ENCODE data around the gene CDKN2C.
"Not testable (repeated sequence)": the region's sequence is repeated elsewhere in the genome, so short reads cannot be mapped to it uniquely, and the experiment has no call there.

The CDKN2C gene

DNA sequence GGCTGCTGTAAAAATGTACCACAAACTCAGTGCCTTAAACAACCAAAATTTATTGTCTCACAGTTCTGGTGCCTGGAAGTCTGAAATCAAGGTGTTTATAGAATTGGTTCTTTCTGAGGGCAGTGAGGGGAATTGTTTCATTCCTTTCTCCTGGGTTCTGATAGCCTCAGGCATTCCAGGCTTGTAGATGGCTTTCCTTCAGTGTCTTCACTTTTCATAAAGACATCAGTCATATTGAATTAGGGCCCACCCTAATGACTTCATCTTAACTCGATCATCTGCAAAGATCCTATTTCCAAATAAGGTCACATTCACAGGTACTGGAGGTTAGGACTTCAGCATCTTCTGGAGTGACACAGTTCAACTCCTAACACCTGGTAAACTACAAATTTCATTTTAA lies 15.0 kb downstream of the CDKN2C start:
- H3K9ac ChIP-seq (ENCODE audit: low read depth, low read length): no peak overlapping the region
- H3K36me3 ChIP-seq (ENCODE audit: control insufficient read depth, insufficient read depth, low read length): no peaks in the 10 kb centered on the region
- no peaks in the 10 kb centered on the region for H3K4me1 ChIP-seq (ENCODE audit: control insufficient read depth, insufficient read depth, low read length)
- H3K4me3 ChIP-seq (ENCODE audit: low read depth, low read length): no peak overlapping the region
- H3K27me3 ChIP-seq (ENCODE audit: control insufficient read depth, insufficient read depth, low read length): peaks cover 40% of the 10 kb centered on the region
- H3K9me3 ChIP-seq (ENCODE audit: control insufficient read depth, insufficient read depth, low read length): no peaks in the 10 kb centered on the region

DNA sequence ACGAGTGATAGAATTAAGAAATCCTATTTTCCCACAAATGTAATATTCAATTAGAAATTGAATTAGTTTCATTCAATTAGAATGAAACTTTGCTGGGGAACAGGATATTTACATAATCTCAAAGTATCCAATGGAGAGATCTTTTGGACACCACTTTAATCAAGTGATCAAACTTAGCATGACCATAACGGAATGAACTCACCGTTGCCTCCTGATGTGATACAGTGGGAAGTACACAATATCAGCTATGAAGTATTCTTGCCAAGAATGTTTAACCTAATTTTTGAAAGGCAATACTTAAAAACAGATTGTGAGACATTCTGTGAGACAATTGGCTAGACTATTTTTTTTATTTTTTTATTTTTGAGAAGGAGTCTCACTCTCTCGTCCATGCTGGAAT lies 16.6 kb downstream of the CDKN2C start:
- Histone ChIP-seq H3K4me1 (ENCODE audit: control insufficient read depth, insufficient read depth, low read length) (no peaks in the 10 kb centered on the region), H3K9me3 (ENCODE audit: control insufficient read depth, insufficient read depth, low read length) (no peaks in the 10 kb centered on the region), H3K36me3 (ENCODE audit: control insufficient read depth, insufficient read depth, low read length) (no peaks in the 10 kb centered on the region), H3K27me3 (ENCODE audit: control insufficient read depth, insufficient read depth, low read length) (peaks cover 24% of the 10 kb centered on the region), H3K9ac (ENCODE audit: low read depth, low read length) (no peak overlapping the region), H3K4me3 (ENCODE audit: low read depth, low read length) (no peak overlapping the region)

GRCh38 chr1:50989694-50990093 lies 19.6 kb downstream of the CDKN2C start:
- H3K4me1 ChIP-seq (ENCODE audit: control insufficient read depth, insufficient read depth, low read length): no peaks in the 10 kb centered on the region
- no peaks in the 10 kb centered on the region for H3K36me3 ChIP-seq (ENCODE audit: control insufficient read depth, insufficient read depth, low read length)
- peaks cover 4% of the 10 kb centered on the region for H3K27me3 ChIP-seq (ENCODE audit: control insufficient read depth, insufficient read depth, low read length)
- no peak overlapping the region for H3K4me3 ChIP-seq (ENCODE audit: low read depth, low read length)
- H3K9ac ChIP-seq (ENCODE audit: low read depth, low read length): no peak overlapping the region
- H3K9me3 ChIP-seq (ENCODE audit: control insufficient read depth, insufficient read depth, low read length): no peaks in the 10 kb centered on the region

DNA sequence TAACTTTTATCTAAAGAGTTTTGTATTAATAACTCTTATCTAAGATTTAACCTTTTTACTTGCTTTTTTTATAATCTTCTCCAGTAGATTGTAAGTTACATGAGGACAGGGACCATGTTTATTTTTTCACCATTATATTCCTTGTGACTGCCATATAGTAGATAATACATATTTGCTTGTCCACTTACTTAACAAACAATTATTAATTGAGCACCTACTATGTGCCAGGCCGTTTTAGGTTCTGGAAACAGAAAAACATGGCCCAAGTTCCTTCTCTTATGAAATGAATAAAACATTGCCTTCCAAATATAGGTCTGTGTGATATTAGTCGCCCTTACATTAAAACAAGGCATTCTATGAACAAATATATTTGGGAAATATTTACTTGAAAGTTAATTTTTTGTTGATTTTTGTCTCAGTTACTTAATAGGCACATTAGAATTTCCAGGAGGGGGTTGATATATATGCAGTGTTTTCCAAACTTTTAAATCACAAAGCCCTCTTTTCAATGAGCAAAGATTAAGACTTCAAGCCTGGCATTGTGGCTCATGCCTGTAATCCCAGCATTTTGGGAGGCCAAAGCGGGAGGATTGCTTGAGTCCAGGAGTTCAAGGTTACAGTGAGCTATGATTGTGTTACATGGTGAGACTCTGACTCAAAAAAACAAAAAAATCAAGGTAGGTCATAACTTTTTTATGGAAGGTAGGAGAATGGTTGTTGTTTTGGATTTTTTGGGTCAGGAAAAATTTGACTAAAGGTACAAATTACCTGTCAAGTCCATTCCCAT lies 22.7 kb downstream of the CDKN2C start:
- H3K4me3 ChIP-seq (ENCODE audit: low read depth, low read length): no peak overlapping the region
- H3K9me3 ChIP-seq (ENCODE audit: control insufficient read depth, insufficient read depth, low read length): no peaks in the 10 kb centered on the region
- H3K4me1 ChIP-seq (ENCODE audit: control insufficient read depth, insufficient read depth, low read length): no peaks in the 10 kb centered on the region

DNA sequence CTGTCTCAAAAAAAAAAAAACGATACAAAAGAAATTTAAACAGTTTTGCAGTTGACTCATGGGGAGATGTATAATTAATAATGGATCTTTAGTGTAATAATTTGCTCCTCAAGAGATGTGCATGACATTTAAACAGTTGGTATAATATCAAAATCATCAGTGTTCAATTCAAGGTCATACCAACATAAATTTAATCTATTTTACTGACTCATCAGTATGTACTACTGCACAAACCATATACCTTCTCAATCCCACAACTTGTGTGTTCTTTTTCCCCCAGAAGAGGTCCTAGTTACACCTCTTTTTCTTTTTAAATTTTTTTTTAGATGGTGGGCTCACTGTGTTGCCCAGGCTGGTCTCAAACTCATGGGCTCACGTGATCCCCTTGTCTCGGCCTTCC lies 23.6 kb downstream of the CDKN2C start:
- H3K27me3 ChIP-seq (ENCODE audit: control insufficient read depth, insufficient read depth, low read length): no peaks in the 10 kb centered on the region
- H3K9ac ChIP-seq (ENCODE audit: low read depth, low read length): no peak overlapping the region
- H3K4me1 ChIP-seq (ENCODE audit: control insufficient read depth, insufficient read depth, low read length): no peaks in the 10 kb centered on the region
- H3K36me3 ChIP-seq (ENCODE audit: control insufficient read depth, insufficient read depth, low read length): no peaks in the 10 kb centered on the region
- no peak overlapping the region for H3K4me3 ChIP-seq (ENCODE audit: low read depth, low read length)
- no peaks in the 10 kb centered on the region for H3K9me3 ChIP-seq (ENCODE audit: control insufficient read depth, insufficient read depth, low read length)

More for the DNA sequence above, 22.7 kb downstream of the CDKN2C start:
- H3K9ac ChIP-seq (ENCODE audit: low read depth, low read length): no peak overlapping the region
- no peaks in the 10 kb centered on the region for H3K36me3 ChIP-seq (ENCODE audit: control insufficient read depth, insufficient read depth, low read length)
- H3K27me3 ChIP-seq (ENCODE audit: control insufficient read depth, insufficient read depth, low read length): no peaks in the 10 kb centered on the region

- no peaks in the 10 kb centered on the region for H3K36me3 ChIP-seq (ENCODE audit: control insufficient read depth, insufficient read depth, low read length)
- H3K9ac ChIP-seq (ENCODE audit: low read depth, low read length): no peak overlapping the region
- no peaks in the 10 kb centered on the region for H3K9me3 ChIP-seq (ENCODE audit: control insufficient read depth, insufficient read depth, low read length)
- no peaks in the 10 kb centered on the region for H3K4me1 ChIP-seq (ENCODE audit: control insufficient read depth, insufficient read depth, low read length)
- H3K4me3 ChIP-seq (ENCODE audit: low read depth, low read length): no peak overlapping the region
- no peaks in the 10 kb centered on the region for H3K27me3 ChIP-seq (ENCODE audit: control insufficient read depth, insufficient read depth, low read length)
These were observed 25.0 kb downstream of the CDKN2C start for GRCh38 chr1:50994997-50995396.

DNA sequence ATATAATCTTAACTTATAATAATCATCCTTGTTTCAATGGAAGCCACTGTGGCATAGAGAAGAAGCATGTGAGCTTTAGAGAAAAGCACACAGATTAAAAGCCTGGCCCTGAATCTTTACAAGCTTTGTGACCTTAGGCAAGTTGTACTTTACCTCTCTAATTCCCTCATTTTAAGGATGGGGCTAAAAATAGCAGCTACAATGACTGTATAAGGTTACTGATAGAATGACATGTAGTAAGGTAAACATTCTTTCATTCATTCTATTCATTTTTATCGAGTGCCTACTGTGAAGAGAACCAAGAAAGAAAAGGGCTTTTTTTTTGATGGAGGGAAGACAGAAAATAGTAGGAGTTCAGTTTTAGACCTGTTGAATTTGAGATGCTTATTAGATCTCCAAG lies 25.6 kb downstream of the CDKN2C start:
- no peak overlapping the region for H3K9ac ChIP-seq (ENCODE audit: low read depth, low read length)
- H3K4me3 ChIP-seq (ENCODE audit: low read depth, low read length): no peak overlapping the region
- no peaks in the 10 kb centered on the region for H3K36me3 ChIP-seq (ENCODE audit: control insufficient read depth, insufficient read depth, low read length)
- H3K9me3 ChIP-seq (ENCODE audit: control insufficient read depth, insufficient read depth, low read length): no peaks in the 10 kb centered on the region
- H3K4me1 ChIP-seq (ENCODE audit: control insufficient read depth, insufficient read depth, low read length): no peaks in the 10 kb centered on the region
- H3K27me3 ChIP-seq (ENCODE audit: control insufficient read depth, insufficient read depth, low read length): no peaks in the 10 kb centered on the region

DNA sequence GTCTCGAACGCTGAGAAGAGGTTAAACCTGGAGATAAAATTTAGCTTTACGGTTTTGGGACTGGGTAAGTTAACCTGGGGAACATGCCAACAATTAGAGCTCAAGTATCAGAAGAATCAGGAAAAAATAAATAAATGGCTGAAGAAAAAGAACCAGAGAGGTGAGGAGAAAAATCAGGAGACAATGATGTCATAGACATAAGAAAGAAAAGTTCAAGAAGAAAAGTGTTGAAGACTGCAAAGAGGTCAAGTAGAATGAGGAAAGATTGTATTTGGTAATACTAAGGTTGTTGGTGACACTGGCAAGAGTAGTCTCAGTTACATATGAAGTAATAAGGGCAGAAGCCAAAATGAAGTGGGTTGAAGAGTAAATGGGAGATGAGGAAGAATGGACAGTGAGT lies 26.0 kb downstream of the CDKN2C start:
- no peak overlapping the region for H3K4me3 ChIP-seq (ENCODE audit: low read depth, low read length)
- H3K27me3 ChIP-seq (ENCODE audit: control insufficient read depth, insufficient read depth, low read length): no peaks in the 10 kb centered on the region

GRCh38 chr1:50999375-50999774 lies 29.3 kb downstream of the CDKN2C start:
- H3K4me3 ChIP-seq (ENCODE audit: low read depth, low read length); H3K27me3 ChIP-seq (ENCODE audit: control insufficient read depth, insufficient read depth, low read length); H3K9me3 ChIP-seq (ENCODE audit: control insufficient read depth, insufficient read depth, low read length): not testable (repeated sequence)

More for the DNA sequence above, 26.0 kb downstream of the CDKN2C start:
- no peaks in the 10 kb centered on the region for H3K36me3 ChIP-seq (ENCODE audit: control insufficient read depth, insufficient read depth, low read length)
- H3K9ac ChIP-seq (ENCODE audit: low read depth, low read length): no peak overlapping the region
- H3K4me1 ChIP-seq (ENCODE audit: control insufficient read depth, insufficient read depth, low read length): no peaks in the 10 kb centered on the region
- no peaks in the 10 kb centered on the region for H3K9me3 ChIP-seq (ENCODE audit: control insufficient read depth, insufficient read depth, low read length)

GRCh38 chr1:51000160-51000559 lies 30.1 kb downstream of the CDKN2C start:
- Histone ChIP-seq H3K9me3 (ENCODE audit: control insufficient read depth, insufficient read depth, low read length) (no peaks in the 10 kb centered on the region), H3K4me3 (ENCODE audit: low read depth, low read length) (no peak overlapping the region)

More at GRCh38 chr1:50999375-50999774, 29.3 kb downstream of the CDKN2C start:
- H3K9ac ChIP-seq (ENCODE audit: low read depth, low read length); H3K4me1 ChIP-seq (ENCODE audit: control insufficient read depth, insufficient read depth, low read length); H3K36me3 ChIP-seq (ENCODE audit: control insufficient read depth, insufficient read depth, low read length): not testable (repeated sequence)

GRCh38 chr1:51000651-51001050 lies 30.6 kb downstream of the CDKN2C start:
- H3K27me3 ChIP-seq (ENCODE audit: control insufficient read depth, insufficient read depth, low read length): no peaks in the 10 kb centered on the region
- H3K36me3 ChIP-seq (ENCODE audit: control insufficient read depth, insufficient read depth, low read length): no peaks in the 10 kb centered on the region
- no peaks in the 10 kb centered on the region for H3K9me3 ChIP-seq (ENCODE audit: control insufficient read depth, insufficient read depth, low read length)
- no peaks in the 10 kb centered on the region for H3K4me1 ChIP-seq (ENCODE audit: control insufficient read depth, insufficient read depth, low read length)
- no peak overlapping the region for H3K4me3 ChIP-seq (ENCODE audit: low read depth, low read length)
- no peak overlapping the region for H3K9ac ChIP-seq (ENCODE audit: low read depth, low read length)

More at GRCh38 chr1:51000160-51000559, 30.1 kb downstream of the CDKN2C start:
- H3K27me3 ChIP-seq (ENCODE audit: control insufficient read depth, insufficient read depth, low read length): no peaks in the 10 kb centered on the region
- H3K36me3 ChIP-seq (ENCODE audit: control insufficient read depth, insufficient read depth, low read length): no peaks in the 10 kb centered on the region
- no peaks in the 10 kb centered on the region for H3K4me1 ChIP-seq (ENCODE audit: control insufficient read depth, insufficient read depth, low read length)
- no peak overlapping the region for H3K9ac ChIP-seq (ENCODE audit: low read depth, low read length)

GRCh38 chr1:51002516-51002915 lies 32.5 kb downstream of the CDKN2C start:
- H3K9ac ChIP-seq (ENCODE audit: low read depth, low read length): no peak overlapping the region
- no peaks in the 10 kb centered on the region for H3K9me3 ChIP-seq (ENCODE audit: control insufficient read depth, insufficient read depth, low read length)
- H3K36me3 ChIP-seq (ENCODE audit: control insufficient read depth, insufficient read depth, low read length): no peaks in the 10 kb centered on the region
- no peak overlapping the region for H3K4me3 ChIP-seq (ENCODE audit: low read depth, low read length)
- no peaks in the 10 kb centered on the region for H3K4me1 ChIP-seq (ENCODE audit: control insufficient read depth, insufficient read depth, low read length)
- no peaks in the 10 kb centered on the region for H3K27me3 ChIP-seq (ENCODE audit: control insufficient read depth, insufficient read depth, low read length)

Measured in iPS-15b (cell line).